Endodermal cell (in vitro differentiated cells): Measurements from ENCODE around the gene PLEKHO1. TPM values are rescaled to one million over a fixed set of nuclear protein-coding genes. Genes with fewer than 3 reads are reported as not detected.

ENCODE experiments used
- DNase-seq: peaks from one replicate; pipeline ENCODE4 v3.0.0-alpha.2; 2017
- H3K27ac ChIP-seq: 2 replicates; pipeline ENCODE4 v1.5.1; 2013; ENCODE audit warnings: mild to moderate bottlenecking, low read depth, low read length, moderate library complexity
- H3K27me3 ChIP-seq: 2 replicates; pipeline ENCODE4 v1.6.1; 2013; ENCODE audit warnings: mild to moderate bottlenecking, low read length, moderate library complexity; ENCODE audit not compliant: insufficient read depth, control insufficient read depth, poor library complexity, severe bottlenecking
- H3K36me3 ChIP-seq: 2 replicates; pipeline ENCODE4 v1.7.0; 2013; ENCODE audit warnings: mild to moderate bottlenecking, low read length, moderate library complexity; ENCODE audit not compliant: control insufficient read depth, insufficient read depth
- H3K4me1 ChIP-seq: one replicate; pipeline ENCODE4 v1.7.0; 2013; ENCODE audit warnings: low read length; ENCODE audit not compliant: control insufficient read depth, insufficient read depth
- H3K4me3 ChIP-seq: 2 replicates; pipeline ENCODE4 v1.5.1; 2013; ENCODE audit warnings: mild to moderate bottlenecking, low read length, moderate library complexity
- H3K9ac ChIP-seq: 2 replicates; pipeline ENCODE4 v1.6.1; 2013; ENCODE audit warnings: mild to moderate bottlenecking, low read length, moderate library complexity; ENCODE audit not compliant: poor library complexity, severe bottlenecking; ENCODE audit errors: extremely low read depth
- H3K9me3 ChIP-seq: 2 replicates; pipeline ENCODE4 v1.6.1; 2013; ENCODE audit warnings: mild to moderate bottlenecking, low read length, moderate library complexity; ENCODE audit not compliant: control insufficient read depth
- H3K27ac Mint-ChIP-seq: 2 replicates; pipeline ENCODE4 v1.8.0; 2020; ENCODE audit warnings: mixed read lengths
- H3K27me3 Mint-ChIP-seq: 2 replicates; pipeline ENCODE4 v1.8.0; 2021; ENCODE audit warnings: mild to moderate bottlenecking, mixed read lengths; ENCODE audit not compliant: insufficient read depth
- H3K36me3 Mint-ChIP-seq: 2 replicates; pipeline ENCODE4 v1.8.0; 2020; ENCODE audit warnings: low read depth, mixed read lengths
- H3K4me1 Mint-ChIP-seq: 2 replicates; pipeline ENCODE4 v1.8.0; 2020; ENCODE audit warnings: mixed read lengths
- H3K4me3 Mint-ChIP-seq: 2 replicates; pipeline ENCODE4 v1.8.0; 2020; ENCODE audit warnings: mild to moderate bottlenecking, moderate library complexity, mixed read lengths
- H3K9me3 Mint-ChIP-seq: 2 replicates; pipeline ENCODE4 v1.8.0; 2020; ENCODE audit warnings: mild to moderate bottlenecking, mixed read lengths
- WGBS, 2 experiments: methylation state at CpG; one replicate each; pipeline versions ENCODE4 v1.1.5 to v1.1.7; 2013; ENCODE audit warnings: missing lambda C conversion rate in 2 of 2, mixed read lengths in 1 of 2; ENCODE audit not compliant: insufficient coverage in 1 of 2, insufficient read length in 1 of 2; 5-methylcytosine and 5-hydroxymethylcytosine counted together
- total RNA-seq, 2 donors: library from RNA; stranded (reverse); fragmentation: NEBNext Ultra II Directional in 1 of 2; extraction: Animal tissue kit (Norgen Biotek cat#: 25700) in 1 of 2; gene quantifications; 2 replicates in 1 of 2; 3 replicates in 1 of 2; pipeline ENCODE4 v1.2.1, GENCODE V29; 2021
- TF ChIP-seq, protein P1 (sequence below): fragments of 200-600 bp; sonication (generic); conservative IDR thresholded peaks from 2 replicates; pipeline ENCODE4 v1.5.0; 2021; ENCODE audit warnings: antibody characterized with exemption, mild to moderate bottlenecking

PLEKHO1 gene
- total RNA-seq, 2 donors from 2014 or later, result 42.9 to 46.0 TPM

- Histone ChIP-seq H3K9ac (no peak overlapping the region), H3K27me3 (no peaks in the 10 kb centered on the region), H3K27ac (no peak overlapping the region), H3K9me3 (no peaks in the 10 kb centered on the region), H3K4me1 (no peaks in the 10 kb centered on the region), H3K4me3 (no peak overlapping the region), H3K36me3 (no peaks in the 10 kb centered on the region)
- no peak overlapping the region for H3K27ac Mint-ChIP-seq
- DNase-seq, result no peak
- H3K4me3 Mint-ChIP-seq, result no peak overlapping the region
- 89 to 100% methylated on average over 1 to 2 of the region's 2 CpGs for WGBS, 2 experiments
- H3K36me3 Mint-ChIP-seq, result peaks cover 17% of the 10 kb centered on the region
- no peaks in the 10 kb centered on the region for H3K4me1 Mint-ChIP-seq
- no peaks in the 10 kb centered on the region for H3K9me3 Mint-ChIP-seq
- TF ChIP-seq, protein P1, sequence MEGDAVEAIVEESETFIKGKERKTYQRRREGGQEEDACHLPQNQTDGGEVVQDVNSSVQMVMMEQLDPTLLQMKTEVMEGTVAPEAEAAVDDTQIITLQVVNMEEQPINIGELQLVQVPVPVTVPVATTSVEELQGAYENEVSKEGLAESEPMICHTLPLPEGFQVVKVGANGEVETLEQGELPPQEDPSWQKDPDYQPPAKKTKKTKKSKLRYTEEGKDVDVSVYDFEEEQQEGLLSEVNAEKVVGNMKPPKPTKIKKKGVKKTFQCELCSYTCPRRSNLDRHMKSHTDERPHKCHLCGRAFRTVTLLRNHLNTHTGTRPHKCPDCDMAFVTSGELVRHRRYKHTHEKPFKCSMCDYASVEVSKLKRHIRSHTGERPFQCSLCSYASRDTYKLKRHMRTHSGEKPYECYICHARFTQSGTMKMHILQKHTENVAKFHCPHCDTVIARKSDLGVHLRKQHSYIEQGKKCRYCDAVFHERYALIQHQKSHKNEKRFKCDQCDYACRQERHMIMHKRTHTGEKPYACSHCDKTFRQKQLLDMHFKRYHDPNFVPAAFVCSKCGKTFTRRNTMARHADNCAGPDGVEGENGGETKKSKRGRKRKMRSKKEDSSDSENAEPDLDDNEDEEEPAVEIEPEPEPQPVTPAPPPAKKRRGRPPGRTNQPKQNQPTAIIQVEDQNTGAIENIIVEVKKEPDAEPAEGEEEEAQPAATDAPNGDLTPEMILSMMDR, result no peak
- H3K27me3 Mint-ChIP-seq, result no peaks in the 10 kb centered on the region
Measured at GRCh38 chr1:150126811-150127210, 22.9 kb upstream of the PLEKHO1 start.

GRCh38 chr1:150127464-150127863 lies 22.3 kb upstream of the PLEKHO1 start:
- H3K9me3 Mint-ChIP-seq, result no peaks in the 10 kb centered on the region
- no peaks in the 10 kb centered on the region for H3K4me1 Mint-ChIP-seq

DNA sequence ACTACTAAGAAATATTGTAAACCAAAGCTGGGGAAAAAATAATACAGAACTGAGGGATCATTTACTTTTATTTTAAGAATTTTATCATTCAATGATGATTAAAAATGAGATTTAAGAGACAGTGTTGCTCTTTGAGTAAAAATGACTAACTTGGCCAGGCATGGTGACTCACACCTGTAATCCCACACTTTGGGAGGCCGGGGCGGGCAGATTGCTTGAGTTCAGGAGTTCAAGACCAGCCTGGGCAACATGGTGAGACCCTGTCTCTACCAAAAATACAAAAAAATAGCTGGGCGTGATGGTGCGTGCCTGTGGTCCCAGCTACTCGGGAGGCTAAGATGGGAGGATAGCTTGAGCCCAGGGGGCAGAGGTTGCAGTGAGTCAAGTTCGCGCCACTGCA lies 21.8 kb upstream of the PLEKHO1 start:
- no peak overlapping the region for H3K9ac ChIP-seq
- 96 to 98% methylated on average over 5 to 7 of the region's 7 CpGs for WGBS, 2 experiments
- no peaks in the 10 kb centered on the region for H3K4me1 ChIP-seq
- no peak overlapping the region for H3K27ac ChIP-seq
- no peaks in the 10 kb centered on the region for H3K9me3 Mint-ChIP-seq
- H3K27me3 Mint-ChIP-seq, result no peaks in the 10 kb centered on the region
- TF ChIP-seq, protein P1, result no peak
- H3K9me3 ChIP-seq, result no peaks in the 10 kb centered on the region
- no peaks in the 10 kb centered on the region for H3K27me3 ChIP-seq
- no peak overlapping the region for H3K4me3 Mint-ChIP-seq
- H3K4me1 Mint-ChIP-seq, result no peaks in the 10 kb centered on the region
- H3K36me3 ChIP-seq, result no peaks in the 10 kb centered on the region
- DNase-seq, result no peak
- no peak overlapping the region for H3K27ac Mint-ChIP-seq
- no peak overlapping the region for H3K4me3 ChIP-seq
- H3K36me3 Mint-ChIP-seq, result peaks cover 10% of the 10 kb centered on the region

More at GRCh38 chr1:150127464-150127863, 22.3 kb upstream of the PLEKHO1 start:
- no peaks in the 10 kb centered on the region for H3K27me3 ChIP-seq
- no peaks in the 10 kb centered on the region for H3K4me1 ChIP-seq
- H3K9me3 ChIP-seq, result no peaks in the 10 kb centered on the region
- H3K4me3 ChIP-seq, result no peak overlapping the region
- H3K4me3 Mint-ChIP-seq, result no peak overlapping the region
- H3K36me3 Mint-ChIP-seq, result peaks cover 10% of the 10 kb centered on the region
- H3K27me3 Mint-ChIP-seq, result no peaks in the 10 kb centered on the region
- TF ChIP-seq, protein P1, result no peak
- no peaks in the 10 kb centered on the region for H3K36me3 ChIP-seq
- DNase-seq, result no peak
- H3K27ac Mint-ChIP-seq, result no peak overlapping the region
- no peak overlapping the region for H3K27ac ChIP-seq
- no peak overlapping the region for H3K9ac ChIP-seq
